Caco-2 (cell line): Measurements from ENCODE around the gene SALL3. TPM values are rescaled to one million over a fixed set of nuclear protein-coding genes. Genes with fewer than 3 reads are reported as not detected.

Experiments
- BruUV-seq: library from RNA; stranded (reverse); fragments of 400-500 nt; replicated peaks from 2 replicates; lab custom pipeline; 2021; lab: Mats Ljungman, UMichigan
- CTCF ChIA-PET: fragments of 300-600 bp; sonication (Branson Sonifier 250); formaldehyde crosslinking; loops from one replicate; lab custom pipeline; 2022; ENCODE audit warnings: antibody characterized with exemption; lab: Charles Lee
- POLR2A ChIA-PET: fragments of 300-600 bp; sonication (Branson Sonifier 250); formaldehyde crosslinking; loops from one replicate; lab custom pipeline; 2022; ENCODE audit warnings: antibody characterized with exemption; lab: Charles Lee
- DNase-seq, 2 experiments: peaks; one replicate each; pipeline versions ENCODE4 v3.0.0 to v3.0.0-alpha.2; 2020 to 2022
- H3K27me3 ChIP-seq: replicated peaks from 2 replicates; pipeline ENCODE4 v1.6.0; 2011; ENCODE audit warnings: low read length; ENCODE audit not compliant: control insufficient read depth, insufficient read depth
- H3K36me3 ChIP-seq: 2 replicates; pipeline ENCODE4 v1.5.1; 2011; ENCODE audit warnings: low read length; ENCODE audit not compliant: control insufficient read depth, insufficient read depth
- H3K4me1 ChIP-seq: fragments of 250-450 bp; sonication (Bioruptor Pico); 2 replicates; pipeline ENCODE4 v1.5.1; 2020; ENCODE audit warnings: mild to moderate bottlenecking
- H3K4me3 ChIP-seq: 2 replicates; pipeline ENCODE4 v1.5.1; 2011; ENCODE audit warnings: low read depth, mild to moderate bottlenecking, control low read depth, low read length
- H3K9me3 ChIP-seq: fragments of 250-450 bp; sonication (Bioruptor Pico); 2 replicates; pipeline ENCODE4 v1.5.1; 2020; ENCODE audit warnings: mild to moderate bottlenecking, moderate library complexity
- H3K27ac Mint-ChIP-seq: one replicate; pipeline ENCODE4 v1.8.0; 2022; ENCODE audit warnings: mixed read lengths; ENCODE audit not compliant: unreplicated experiment
- H3K27me3 Mint-ChIP-seq: one replicate; pipeline ENCODE4 v1.8.0; 2022; ENCODE audit warnings: mixed read lengths; ENCODE audit not compliant: insufficient read depth, unreplicated experiment
- H3K36me3 Mint-ChIP-seq: one replicate; pipeline ENCODE4 v1.8.0; 2022; ENCODE audit warnings: mild to moderate bottlenecking, mixed read lengths; ENCODE audit not compliant: insufficient read depth, unreplicated experiment
- H3K4me1 Mint-ChIP-seq: one replicate; pipeline ENCODE4 v1.8.0; 2022; ENCODE audit warnings: low read depth, mixed read lengths; ENCODE audit not compliant: unreplicated experiment
- H3K4me3 Mint-ChIP-seq: one replicate; pipeline ENCODE4 v1.8.0; 2022; ENCODE audit warnings: mild to moderate bottlenecking, moderate library complexity, mixed read lengths; ENCODE audit not compliant: unreplicated experiment
- H3K9me3 Mint-ChIP-seq: one replicate; pipeline ENCODE4 v1.8.0; 2022; ENCODE audit warnings: mixed read lengths; ENCODE audit not compliant: unreplicated experiment
- CTCF ChIP-seq, 2 experiments: fragments of 200-600 bp in 1 of 2; IDR thresholded peaks; 1 replicate in 1 of 2; 2 replicates in 1 of 2; pipeline versions ENCODE4 v1.5.1 to v1.8.0; 2011 to 2022; ENCODE audit warnings: antibody characterized with exemption in 1 of 2, control low read depth in 1 of 2, inconsistent platforms in 1 of 2, low read depth in 1 of 2, low read length in 1 of 2, mild to moderate bottlenecking in 1 of 2, moderate library complexity in 1 of 2; ENCODE audit not compliant: insufficient read depth in 1 of 2, severe bottlenecking in 1 of 2, unreplicated experiment in 1 of 2
- intact Hi-C: fragments of 100-400 bp; cut with micrococcal nuclease; formaldehyde crosslinking; loops from one replicate; pipeline ENCODE4 v1.10.0; 2022; ENCODE audit not compliant: unreplicated experiment
- total RNA-seq: library from RNA; stranded (reverse); gene quantifications from 2 replicates; pipeline ENCODE4 v1.2.3, GENCODE V29; 2022

Gene SALL3
- total RNA-seq, 1 experiment from 2014 or later = not detected

GRCh38 chr18:79049506-79049905, 69.9 kb downstream of the SALL3 start:
- Histone ChIP-seq H3K36me3 (no peaks in the 10 kb centered on the region), H3K9me3 (no peaks in the 10 kb centered on the region), H3K4me3 (no peak overlapping the region), H3K27me3 (no peaks in the 10 kb centered on the region), H3K4me1 (no peaks in the 10 kb centered on the region)
- H3K36me3 Mint-ChIP-seq = no peaks in the 10 kb centered on the region
- DNase-seq = no peak
- ChIA-PET POLR2A (no interaction called here), CTCF (no interaction called here)
- intact Hi-C loops = no loop called here
- H3K4me1 Mint-ChIP-seq = no peaks in the 10 kb centered on the region
- H3K27me3 Mint-ChIP-seq = no peaks in the 10 kb centered on the region
- no peak overlapping the region for H3K4me3 Mint-ChIP-seq
- no peak overlapping the region for H3K27ac Mint-ChIP-seq
- H3K9me3 Mint-ChIP-seq = no peaks in the 10 kb centered on the region
- no peak for TF ChIP-seq CTCF (IDR thresholded peaks at IDR 0.05; ENCODE audit: insufficient read depth in 1 of 2, low read depth in 1 of 2, low read length in 1 of 2, severe bottlenecking in 1 of 2, unreplicated experiment in 1 of 2)
- no TSS peak for BruUV-seq

Other genes with a start within 250 kb of the SALL3 start
- 13.0 and 15.8 TPM in 2 replicates for gene ATP9B, start 89.6 kb downstream of the SALL3 start, total RNA-seq